ENCODE data around the gene NUMB. TPM values are rescaled to one million over a fixed set of nuclear protein-coding genes. Genes with fewer than 3 reads are reported as not detected.

The NUMB gene
- total RNA-seq, 1 experiment from 2014 or later = 46.5 TPM

- H3K36me3 Mint-ChIP-seq (ENCODE audit: insufficient read depth in 1 of 3, low read depth in 3 of 3) = peaks cover 14 to 47% (median 47%) of the 10 kb centered on the region in 3 experiments
Observed at GRCh38 chr14:73280903-73281302, 177.4 kb downstream of the NUMB start.

More at GRCh38 chr14:73280903-73281302, 177.4 kb downstream of the NUMB start:
- no peak overlapping the region for H4K91ac ChIP-seq (ENCODE audit: insufficient read length, low read depth, low read length)
- no peak overlapping the region for H3K27ac ChIP-seq (ENCODE audit: insufficient read length, low read depth, low read length)
- no peak overlapping the region for H2BK120ac ChIP-seq (ENCODE audit: low read depth, low read length, poor library complexity, severe bottlenecking)
- H3K56ac ChIP-seq (ENCODE audit: insufficient read length, low read depth, low read length) = no peak overlapping the region
- H3K4me3 Mint-ChIP-seq = no peak overlapping the region
- no peaks in the 10 kb centered on the region for H3K9me3 ChIP-seq (ENCODE audit: control insufficient read depth, low read depth, low read length)
- H3K23me2 ChIP-seq (ENCODE audit: insufficient read length, low read depth, low read length, poor library complexity, severe bottlenecking) = no peaks in the 10 kb centered on the region
- H3K4me2 ChIP-seq (ENCODE audit: insufficient read depth, insufficient read length, low read length) = no peak overlapping the region
- no peak overlapping the region for H4K8ac ChIP-seq (replicated peaks; ENCODE audit: insufficient read length, low read depth, low read length)
- no peak overlapping the region for H2BK12ac ChIP-seq (ENCODE audit: insufficient read length, low read depth, low read length)
- H3K4ac ChIP-seq (ENCODE audit: low read depth, low read length) = no peak overlapping the region
- no peak for DNase-seq
- no peak overlapping the region for H3K23ac ChIP-seq (ENCODE audit: insufficient read length, low read depth, low read length)
- H4K20me1 ChIP-seq (ENCODE audit: control insufficient read depth, insufficient read depth, insufficient read length) = peaks cover 3% of the 10 kb centered on the region
- H2AFZ ChIP-seq (ENCODE audit: low read length) = no peak overlapping the region
- no peak overlapping the region for H3K14ac ChIP-seq (ENCODE audit: insufficient read depth, low read length)
- H2BK15ac ChIP-seq (ENCODE audit: low read depth, low read length) = no peak overlapping the region
- no peak overlapping the region for H2AK5ac ChIP-seq (ENCODE audit: insufficient read length, low read length)
- H4K5ac ChIP-seq (ENCODE audit: insufficient read length, low read depth, low read length) = no peak overlapping the region
- TF ChIP-seq CTCF (conservative IDR thresholded peaks at IDR 0.05) = no peak; the same call in 2 of the 3 replicates
- no CpG with 5 or more reads among the region's 5 CpGs for WGBS (ENCODE audit: extremely low coverage, insufficient read length, low lambda C conversion rate)
- H3K79me1 ChIP-seq (ENCODE audit: insufficient read depth, low read depth, low read length, poor library complexity, severe bottlenecking) = no peaks in the 10 kb centered on the region
- no peak overlapping the region for H3K27ac Mint-ChIP-seq
- H3K4me1 ChIP-seq (ENCODE audit: insufficient read depth, low read length) = peaks cover 10% of the 10 kb centered on the region
- no peaks in the 10 kb centered on the region for H3K79me2 ChIP-seq (ENCODE audit: insufficient read depth, low read length)
- no peak overlapping the region for H2BK20ac ChIP-seq (ENCODE audit: low read depth, low read length, poor library complexity, severe bottlenecking)
- no peaks in the 10 kb centered on the region for H3K27me3 ChIP-seq (ENCODE audit: insufficient read depth, low read length)
- H3K4me1 Mint-ChIP-seq = peaks cover 18 to 30% of the 10 kb centered on the region in 2 experiments
- no peak overlapping the region for H3T11ph ChIP-seq (ENCODE audit: low read length)
- no peak overlapping the region for H2BK5ac ChIP-seq (ENCODE audit: insufficient read length, low read length)
- H3K27me3 Mint-ChIP-seq (ENCODE audit: low read depth) = no peaks in the 10 kb centered on the region; the same call in 1 of the 2 replicates
- H3K9ac ChIP-seq (ENCODE audit: extremely low read depth, insufficient read length, low read length) = no peak overlapping the region
- no peaks in the 10 kb centered on the region for H3K9me3 Mint-ChIP-seq
- no peak overlapping the region for H3K18ac ChIP-seq (ENCODE audit: insufficient read length, low read depth, low read length)
